ENCODE results near the gene ATF7IP2.

GRCh38 chr16:10343124-10343760 is 42.6 kb upstream of the ATF7IP2 start:
- TF ChIP-seq, protein P1, sequence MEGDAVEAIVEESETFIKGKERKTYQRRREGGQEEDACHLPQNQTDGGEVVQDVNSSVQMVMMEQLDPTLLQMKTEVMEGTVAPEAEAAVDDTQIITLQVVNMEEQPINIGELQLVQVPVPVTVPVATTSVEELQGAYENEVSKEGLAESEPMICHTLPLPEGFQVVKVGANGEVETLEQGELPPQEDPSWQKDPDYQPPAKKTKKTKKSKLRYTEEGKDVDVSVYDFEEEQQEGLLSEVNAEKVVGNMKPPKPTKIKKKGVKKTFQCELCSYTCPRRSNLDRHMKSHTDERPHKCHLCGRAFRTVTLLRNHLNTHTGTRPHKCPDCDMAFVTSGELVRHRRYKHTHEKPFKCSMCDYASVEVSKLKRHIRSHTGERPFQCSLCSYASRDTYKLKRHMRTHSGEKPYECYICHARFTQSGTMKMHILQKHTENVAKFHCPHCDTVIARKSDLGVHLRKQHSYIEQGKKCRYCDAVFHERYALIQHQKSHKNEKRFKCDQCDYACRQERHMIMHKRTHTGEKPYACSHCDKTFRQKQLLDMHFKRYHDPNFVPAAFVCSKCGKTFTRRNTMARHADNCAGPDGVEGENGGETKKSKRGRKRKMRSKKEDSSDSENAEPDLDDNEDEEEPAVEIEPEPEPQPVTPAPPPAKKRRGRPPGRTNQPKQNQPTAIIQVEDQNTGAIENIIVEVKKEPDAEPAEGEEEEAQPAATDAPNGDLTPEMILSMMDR (IDR thresholded peaks at IDR 0.05) = no peak
- no peak for TF ChIP-seq POLR2A (IDR thresholded peaks at IDR 0.05)
